H1 (cell line): ENCODE measurements around the gene EXOG.

ENCODE experiments used
- CHD2 ChIP-seq: IDR thresholded peaks from 2 replicates; pipeline ENCODE4 v1.6.1; 2012; ENCODE audit warnings: low read length, improper control_type of control experiment
- JUND ChIP-seq: IDR thresholded peaks from 2 replicates; pipeline ENCODE4 v1.6.1; 2011; ENCODE audit warnings: mild to moderate bottlenecking, improper control_type of control experiment, low read length
- MAX ChIP-seq: IDR thresholded peaks from 2 replicates; pipeline ENCODE4 v1.6.1; 2012; ENCODE audit warnings: inconsistent platforms
- RAD21 ChIP-seq, 2 experiments: IDR thresholded peaks in 1 of 2; conservative IDR thresholded peaks in 1 of 2; 2 replicates each; pipeline ENCODE4 v1.6.1; 2011; ENCODE audit warnings: low read depth in 2 of 2, low read length in 2 of 2, improper control_type of control experiment in 1 of 2, inconsistent platforms in 1 of 2, mild to moderate bottlenecking in 1 of 2, moderate library complexity in 1 of 2

GRCh38 chr3:38473229-38473628 is 22.9 kb upstream of the EXOG start:
- TF ChIP-seq JUND (no peak), MAX (no peak), CHD2 (no peak), RAD21 (IDR thresholded peaks at IDR 0.05 in 1 of 2, conservative IDR thresholded peaks at IDR 0.05 in 1 of 2; ENCODE audit: low read depth in 2 of 2, low read length in 2 of 2) (no peak)
